NB4 (cell line): ENCODE measurements around the gene PRAMEF6.
"Not testable (repeated sequence)": the region's sequence is repeated elsewhere in the genome, so short reads cannot be mapped to it uniquely, and the experiment has no call there.

Experiments used
- POLR2A ChIP-seq: IDR thresholded peaks from 2 replicates; pipeline ENCODE4 v1.6.1; 2011; ENCODE audit warnings: mild to moderate bottlenecking; ENCODE audit not compliant: insufficient read length; ENCODE audit errors: extremely low read depth
- TF ChIP-seq, protein P1 (sequence below): IDR thresholded peaks from one replicate; pipeline ENCODE4 v1.5.1; 2012; ENCODE audit warnings: low read depth, low read length

DNA sequence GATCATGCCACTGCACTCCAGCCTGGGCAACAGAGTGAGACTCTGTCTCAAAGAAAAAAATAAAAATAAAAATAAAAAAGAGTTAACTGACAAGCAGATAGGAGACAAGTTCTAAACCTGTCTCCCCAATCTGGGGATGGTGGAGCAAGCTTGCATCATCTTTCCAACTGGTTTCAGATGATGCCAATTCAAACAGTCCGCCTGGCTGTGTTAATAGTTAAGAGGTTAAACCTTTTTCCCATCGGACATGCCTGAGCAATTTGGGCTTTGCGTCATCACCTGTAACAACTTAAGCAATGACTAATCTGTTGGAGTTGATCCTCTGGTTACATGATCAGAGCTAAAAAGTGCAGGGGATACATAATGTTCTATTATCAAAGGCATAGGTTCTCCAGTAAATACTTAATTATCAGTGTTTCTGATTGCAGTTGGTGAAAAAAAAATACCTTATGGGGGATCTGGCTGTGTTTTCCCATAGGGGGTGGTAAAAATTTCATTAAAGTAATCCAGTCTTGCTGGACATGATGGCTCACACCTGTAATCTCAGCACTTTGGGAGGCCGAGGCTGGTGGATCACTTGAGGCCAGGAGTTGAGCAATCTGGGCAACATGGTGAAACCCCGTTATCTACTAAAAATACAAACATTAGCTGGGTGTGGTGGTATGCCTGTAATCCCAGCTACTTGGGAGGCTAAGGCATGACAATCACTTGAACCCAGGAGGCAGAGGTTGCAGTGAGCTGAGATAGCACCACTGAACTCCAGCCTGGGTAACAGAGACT is 43.4 kb downstream of the PRAMEF6 start:
- TF ChIP-seq, protein P1, sequence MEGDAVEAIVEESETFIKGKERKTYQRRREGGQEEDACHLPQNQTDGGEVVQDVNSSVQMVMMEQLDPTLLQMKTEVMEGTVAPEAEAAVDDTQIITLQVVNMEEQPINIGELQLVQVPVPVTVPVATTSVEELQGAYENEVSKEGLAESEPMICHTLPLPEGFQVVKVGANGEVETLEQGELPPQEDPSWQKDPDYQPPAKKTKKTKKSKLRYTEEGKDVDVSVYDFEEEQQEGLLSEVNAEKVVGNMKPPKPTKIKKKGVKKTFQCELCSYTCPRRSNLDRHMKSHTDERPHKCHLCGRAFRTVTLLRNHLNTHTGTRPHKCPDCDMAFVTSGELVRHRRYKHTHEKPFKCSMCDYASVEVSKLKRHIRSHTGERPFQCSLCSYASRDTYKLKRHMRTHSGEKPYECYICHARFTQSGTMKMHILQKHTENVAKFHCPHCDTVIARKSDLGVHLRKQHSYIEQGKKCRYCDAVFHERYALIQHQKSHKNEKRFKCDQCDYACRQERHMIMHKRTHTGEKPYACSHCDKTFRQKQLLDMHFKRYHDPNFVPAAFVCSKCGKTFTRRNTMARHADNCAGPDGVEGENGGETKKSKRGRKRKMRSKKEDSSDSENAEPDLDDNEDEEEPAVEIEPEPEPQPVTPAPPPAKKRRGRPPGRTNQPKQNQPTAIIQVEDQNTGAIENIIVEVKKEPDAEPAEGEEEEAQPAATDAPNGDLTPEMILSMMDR = not testable (repeated sequence)
- not testable (repeated sequence) for TF ChIP-seq POLR2A
